Fibroblast of skin of left biceps (primary cell): ENCODE results near the gene ACSBG1.

Source experiments
- DNase-seq, 2 experiments: peaks; one replicate each; pipeline ENCODE4 v3.0.0-alpha.2; 2013; ENCODE audit warnings: low read depth in 2 of 2

Gene ACSBG1

DNA sequence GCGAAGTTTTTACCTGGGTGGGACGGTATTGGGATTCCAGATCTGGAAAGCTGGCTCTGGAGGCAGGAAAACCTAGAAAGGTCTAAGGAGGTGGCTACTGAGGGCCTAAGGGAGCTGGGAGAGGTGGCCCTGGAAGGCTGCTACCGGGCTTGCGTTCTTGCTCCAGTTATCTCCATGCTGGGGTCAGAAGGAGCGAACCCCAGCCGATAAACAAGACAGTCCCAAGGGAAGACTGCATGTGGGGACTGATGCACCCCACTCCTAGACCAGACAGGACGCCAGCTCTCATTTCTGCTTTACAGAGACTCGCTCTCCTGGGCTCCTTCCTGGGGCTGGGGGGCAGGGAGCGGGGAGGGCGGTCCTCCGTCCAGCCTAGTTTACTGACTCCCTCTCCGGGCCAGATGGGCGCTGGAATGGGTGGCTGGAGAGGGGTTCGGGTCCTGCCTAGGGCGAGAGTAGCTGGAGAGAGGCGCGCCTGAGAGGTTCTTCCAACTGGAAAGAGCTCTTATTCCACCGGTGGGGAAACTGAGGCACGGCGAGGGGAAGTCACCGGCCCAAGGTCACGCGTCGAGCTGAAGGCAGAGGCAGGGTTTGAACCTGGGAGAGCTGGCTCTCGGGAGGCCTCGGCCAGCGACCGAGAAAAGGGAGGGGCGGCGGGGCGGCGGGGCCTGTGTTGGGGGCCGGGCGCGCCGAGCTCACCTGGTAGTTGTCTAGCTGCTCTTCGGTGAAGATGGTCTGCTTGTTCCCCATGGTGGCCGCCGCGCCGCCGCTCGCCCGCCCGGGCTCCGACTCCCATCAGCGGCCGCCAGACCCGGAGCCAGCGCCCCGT is 103.7 kb downstream of the ACSBG1 start:
- no peak for DNase-seq

DNA sequence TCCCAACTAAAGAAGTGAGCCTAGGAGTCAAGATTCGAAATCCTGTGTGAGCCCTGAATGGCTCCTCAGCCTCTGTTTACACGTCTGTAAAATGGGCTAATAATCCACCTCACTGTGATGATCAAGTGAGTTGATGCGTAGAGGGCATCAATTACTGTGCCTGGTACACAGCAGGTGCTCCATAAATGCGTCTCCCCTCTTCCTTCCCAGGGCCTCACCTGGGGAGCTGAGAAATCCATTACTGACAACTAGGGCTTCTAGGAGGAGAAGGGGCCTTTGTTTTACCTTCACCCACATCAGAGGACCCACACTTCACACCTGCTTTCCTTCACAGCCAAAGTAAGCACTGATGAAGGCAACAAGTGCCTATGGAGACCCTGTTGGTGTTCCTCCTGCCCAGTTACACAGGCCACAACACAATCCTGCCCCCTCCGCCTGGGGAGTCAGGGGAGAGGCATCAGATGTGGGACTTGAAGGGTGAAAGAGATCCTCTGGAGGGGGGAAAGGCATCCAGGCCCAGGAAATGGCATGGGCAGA is 104.5 kb downstream of the ACSBG1 start:
- no peak for DNase-seq

DNA sequence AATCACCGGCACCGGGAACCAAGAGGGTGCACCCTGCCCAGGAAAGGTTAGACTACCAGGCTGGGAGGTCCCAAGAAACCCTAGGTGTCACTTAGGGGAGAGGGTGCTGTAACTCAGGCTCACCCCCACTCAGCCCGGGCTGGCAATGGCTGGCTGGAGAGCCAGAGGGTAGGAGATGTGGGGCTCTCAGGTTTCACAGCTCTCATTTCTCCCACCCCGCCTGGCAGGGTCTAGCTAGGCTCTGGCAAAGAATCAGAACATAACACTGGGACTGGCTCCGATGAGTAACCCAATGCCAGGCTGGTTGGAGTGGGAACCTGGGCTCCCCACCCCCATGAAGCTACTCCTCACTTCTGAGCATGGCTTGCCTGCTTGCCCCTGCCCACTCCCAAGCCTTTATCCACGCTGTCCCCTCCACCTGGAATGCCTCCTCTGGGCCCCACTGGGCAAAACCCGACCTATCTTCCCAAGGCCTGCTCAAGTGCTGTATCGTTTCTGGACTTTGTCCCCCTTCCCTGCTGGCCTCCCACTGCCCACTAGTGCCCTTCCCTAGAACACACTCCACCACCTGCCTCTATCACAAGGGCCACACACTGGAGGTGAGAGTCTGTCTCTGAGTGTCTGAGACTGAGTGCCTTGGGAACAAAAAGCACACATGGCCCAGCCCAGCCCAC is 105.2 kb downstream of the ACSBG1 start:
- no peak for DNase-seq

DNA sequence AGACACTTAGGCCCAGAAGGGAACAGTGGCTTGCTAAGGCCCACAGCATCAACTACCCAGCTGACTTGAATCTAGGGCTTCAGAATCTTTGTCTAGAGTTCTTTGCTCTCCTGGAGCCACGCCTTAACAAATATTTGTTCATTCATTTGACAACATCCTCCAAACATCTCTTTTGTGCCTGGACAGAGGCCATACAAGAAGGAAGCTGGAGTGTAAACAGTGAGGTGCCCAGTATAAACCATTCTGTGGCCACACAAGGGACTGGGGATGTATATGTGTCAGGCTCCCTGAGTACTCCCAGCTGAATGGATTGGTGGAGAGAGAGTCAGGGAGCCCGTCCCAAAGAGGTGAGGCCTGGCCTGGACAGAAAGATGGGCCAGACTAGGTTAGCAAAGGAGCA is 106.5 kb downstream of the ACSBG1 start:
- DNase-seq, result no peak

DNA sequence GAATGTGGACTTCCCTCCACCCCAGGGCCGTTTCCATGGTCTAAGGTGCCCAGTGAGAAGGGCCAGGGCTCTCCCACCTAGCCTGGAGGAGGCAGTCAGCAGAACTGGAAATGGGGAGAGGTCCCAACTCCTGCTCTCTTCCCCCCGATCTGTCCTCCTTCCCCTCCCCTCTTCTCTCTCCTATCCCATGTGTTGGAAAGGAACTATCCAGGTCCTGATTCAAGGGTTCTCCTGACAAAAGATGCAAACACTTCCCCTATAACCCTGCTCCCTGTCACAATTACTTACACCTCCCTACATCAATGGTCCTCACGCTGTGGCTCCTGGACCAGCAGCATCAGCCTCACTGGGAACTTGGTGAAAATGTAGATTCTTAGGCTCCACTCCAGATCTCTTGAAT is 109.1 kb downstream of the ACSBG1 start:
- no peak for DNase-seq

DNA sequence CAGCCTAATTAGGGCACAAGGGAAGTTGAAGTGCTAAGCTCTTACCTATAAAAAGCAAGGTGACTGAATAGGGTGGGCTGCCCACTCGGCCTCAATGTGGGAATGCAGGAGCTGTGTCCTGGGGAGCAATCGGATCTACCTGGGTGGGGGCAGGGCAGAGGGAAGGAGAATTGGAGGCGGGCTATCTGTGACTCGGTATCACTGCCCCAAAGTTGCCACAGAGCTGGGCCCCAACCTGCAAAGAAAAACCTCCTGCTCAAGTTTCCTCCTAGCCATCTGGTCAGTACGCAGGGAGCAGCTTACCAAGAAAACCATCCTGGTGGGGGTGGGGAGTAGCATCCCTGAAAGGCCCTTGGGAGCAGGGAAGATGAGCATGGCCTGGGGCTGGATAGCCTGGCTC is 113.8 kb downstream of the ACSBG1 start:
- no peak for DNase-seq
